ENCODE results near the gene SMYD5.
A peak's percentile ranks its signal among the peaks of the same experiment; 100 is the strongest.

SMYD5 gene

DNA sequence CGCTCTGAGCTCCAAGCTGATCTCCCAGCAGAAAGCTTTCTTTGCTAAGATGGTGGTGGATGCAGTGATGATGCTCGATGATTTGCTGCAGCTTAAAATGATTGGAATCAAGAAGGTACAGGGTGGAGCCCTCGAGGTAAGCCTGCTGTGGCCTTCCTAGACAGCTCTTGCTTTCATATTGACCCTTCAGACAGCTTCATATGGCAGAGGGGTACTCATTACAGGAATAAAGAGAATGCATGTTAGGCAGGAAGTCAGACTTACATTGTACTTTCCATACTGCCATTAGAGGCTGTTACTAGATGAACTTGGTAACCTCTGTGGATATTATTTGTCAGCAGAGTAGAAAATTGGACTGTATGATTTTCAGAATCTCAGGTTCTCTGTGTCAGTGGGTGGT is 30.5 kb downstream of the SMYD5 start:
- peak; percentile 73 for ATAC-seq

DNA sequence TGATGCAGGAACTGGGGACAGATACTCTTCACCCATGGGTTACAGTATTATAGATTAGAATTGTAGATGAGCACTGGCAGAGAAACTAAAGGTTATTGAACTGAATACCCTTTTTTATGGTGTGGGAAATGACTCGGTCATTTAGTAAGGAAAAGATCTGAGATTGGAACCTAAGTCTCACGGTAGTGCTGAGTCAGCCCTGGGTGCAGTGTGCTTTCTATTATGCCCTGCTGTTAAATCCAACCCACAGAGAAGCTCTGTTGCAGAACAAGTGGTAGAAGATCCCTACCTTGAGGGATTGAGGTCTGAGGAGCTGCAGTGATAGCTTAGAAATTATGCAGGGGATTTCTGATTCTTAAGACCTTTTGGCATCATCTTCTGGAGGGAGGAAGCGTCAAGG is 32.8 kb downstream of the SMYD5 start:
- peak overlapping the region in 1 of 2 donors; percentile 66 for H3K27ac Mint-ChIP-seq

More for the DNA sequence above, 30.5 kb downstream of the SMYD5 start:
- Mint-ChIP-seq H3K4me3 (no peak overlapping the region), H3K27ac (peak overlapping the region in 1 of 2 donors; percentile 21), H3K4me1 (peaks cover 17% of the 10 kb centered on the region), H3K9me3 (no peaks in the 10 kb centered on the region), H3K27me3 (no peaks in the 10 kb centered on the region)
- no peak for DNase-seq

GRCh38 chr2:73249636-73250035 is 35.6 kb downstream of the SMYD5 start:
- ATAC-seq (no peak), DNase-seq (no peak)
- H3K27me3 Mint-ChIP-seq, result no peaks in the 10 kb centered on the region
- H3K4me3 Mint-ChIP-seq, result no peak overlapping the region
- peak overlapping the region; percentile 74 to 85 for H3K27ac Mint-ChIP-seq
- H3K4me1 Mint-ChIP-seq, result no peaks in the 10 kb centered on the region
- no peaks in the 10 kb centered on the region for H3K9me3 Mint-ChIP-seq

More for the DNA sequence above, 32.8 kb downstream of the SMYD5 start:
- no peak overlapping the region for H3K4me3 Mint-ChIP-seq
- DNase-seq (no peak), ATAC-seq (no peak)
- no peaks in the 10 kb centered on the region for H3K27me3 Mint-ChIP-seq
- H3K9me3 Mint-ChIP-seq, result no peaks in the 10 kb centered on the region
- peaks cover 10% of the 10 kb centered on the region for H3K4me1 Mint-ChIP-seq

DNA sequence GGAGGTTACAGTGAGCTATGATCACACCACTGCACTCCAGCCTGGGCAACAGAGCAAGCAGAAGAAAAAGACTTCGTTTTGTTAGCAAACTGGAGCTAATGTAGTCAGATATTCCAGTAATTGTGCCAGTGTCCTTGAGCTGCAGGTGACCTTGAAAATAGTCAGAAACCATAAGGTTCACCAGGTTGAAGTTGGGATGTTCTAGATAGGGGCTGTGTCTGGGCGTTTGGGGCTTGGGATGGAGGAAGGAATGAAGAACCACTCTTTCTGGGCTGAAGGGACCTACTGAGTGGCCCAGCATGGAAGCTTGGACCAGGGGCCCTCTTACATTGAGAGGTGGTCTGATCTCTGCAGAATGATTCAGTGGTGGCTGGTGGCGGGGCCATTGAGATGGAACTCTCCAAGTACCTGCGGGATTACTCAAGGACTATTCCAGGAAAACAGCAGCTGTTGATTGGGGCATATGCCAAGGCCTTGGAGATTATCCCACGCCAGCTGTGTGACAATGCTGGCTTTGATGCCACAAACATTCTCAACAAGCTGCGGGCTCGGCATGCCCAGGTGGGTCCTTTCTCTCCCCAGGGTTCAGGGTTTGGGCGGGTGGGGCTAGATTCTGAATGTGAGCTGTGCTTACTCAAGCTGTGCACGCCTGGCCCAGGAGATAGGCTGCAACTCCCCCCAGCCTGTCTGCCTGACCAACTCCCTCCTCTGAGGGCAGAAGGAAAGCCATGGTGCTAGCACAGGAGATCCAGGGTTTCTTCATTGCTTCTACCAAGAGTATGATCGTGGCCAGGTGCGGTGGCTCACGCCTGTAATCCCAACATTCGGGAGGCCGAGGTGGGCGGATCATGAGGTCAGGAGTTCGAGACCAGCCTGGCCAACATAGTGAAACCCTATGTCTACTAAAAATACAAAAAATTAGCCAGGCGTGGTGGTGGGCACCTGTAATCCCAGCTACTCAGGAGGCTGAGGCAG is 37.1 kb downstream of the SMYD5 start:
- no peaks in the 10 kb centered on the region for H3K9me3 Mint-ChIP-seq
- no peak for ATAC-seq

DNA sequence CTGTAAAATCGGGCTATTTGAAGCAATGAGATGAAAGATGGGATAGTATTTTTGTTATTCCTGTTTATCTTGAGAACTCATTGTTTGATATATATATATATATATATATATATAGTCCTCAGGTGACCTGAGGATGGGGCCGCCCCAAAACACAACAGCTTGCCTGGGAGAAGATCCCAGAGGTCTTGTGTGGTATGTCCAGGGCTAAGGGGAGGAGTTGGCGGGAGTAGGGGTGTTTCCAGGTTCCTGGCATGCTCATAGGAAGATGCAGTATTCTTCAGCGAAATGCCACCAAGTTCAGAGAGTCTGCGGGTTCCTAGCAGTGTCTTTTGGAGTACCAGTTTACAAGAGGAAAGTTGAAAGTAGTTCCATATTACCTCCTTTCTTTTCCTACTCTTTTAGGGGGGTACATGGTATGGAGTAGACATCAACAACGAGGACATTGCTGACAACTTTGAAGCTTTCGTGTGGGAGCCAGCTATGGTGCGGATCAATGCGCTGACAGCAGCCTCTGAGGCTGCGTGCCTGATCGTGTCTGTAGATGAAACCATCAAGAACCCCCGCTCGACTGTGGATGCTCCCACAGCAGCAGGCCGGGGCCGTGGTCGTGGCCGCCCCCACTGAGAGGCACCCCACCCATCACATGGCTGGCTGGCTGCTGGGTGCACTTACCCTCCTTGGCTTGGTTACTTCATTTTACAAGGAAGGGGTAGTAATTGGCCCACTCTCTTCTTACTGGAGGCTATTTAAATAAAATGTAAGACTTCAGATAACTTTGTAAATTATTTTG is 38.4 kb downstream of the SMYD5 start:
- Mint-ChIP-seq H3K27ac (peak overlapping the region in 1 of 2 donors; percentile 30), H3K9me3 (no peaks in the 10 kb centered on the region), H3K27me3 (no peaks in the 10 kb centered on the region), H3K4me3 (no peak overlapping the region), H3K4me1 (peaks cover 6% of the 10 kb centered on the region)
- ATAC-seq (no peak), DNase-seq (no peak)

More for the DNA sequence above, 37.1 kb downstream of the SMYD5 start:
- no peaks in the 10 kb centered on the region for H3K4me1 Mint-ChIP-seq
- no peak for DNase-seq
- no peak overlapping the region for H3K4me3 Mint-ChIP-seq
- H3K27me3 Mint-ChIP-seq, result no peaks in the 10 kb centered on the region
- peak overlapping the region in 1 of 2 donors; percentile 9 for H3K27ac Mint-ChIP-seq

- H3K27me3 Mint-ChIP-seq, result no peaks in the 10 kb centered on the region
- H3K4me1 Mint-ChIP-seq, result peaks cover 6% of the 10 kb centered on the region
- ATAC-seq, result no peak
- DNase-seq, result no peak
- H3K9me3 Mint-ChIP-seq, result no peaks in the 10 kb centered on the region
- H3K27ac Mint-ChIP-seq, result peak overlapping the region in 1 of 2 donors; percentile 81
- no peak overlapping the region for H3K4me3 Mint-ChIP-seq
These were observed 39.4 kb downstream of the SMYD5 start for GRCh38 chr2:73253400-73253799.

- Mint-ChIP-seq H3K4me1 (peaks cover 6% of the 10 kb centered on the region), H3K27ac (peak overlapping the region; percentile 3 to 40), H3K4me3 (no peak overlapping the region), H3K27me3 (no peaks in the 10 kb centered on the region), H3K9me3 (no peaks in the 10 kb centered on the region)
- DNase-seq (no peak), ATAC-seq (no peak)
These were observed 39.9 kb downstream of the SMYD5 start for GRCh38 chr2:73253901-73254300.

- Mint-ChIP-seq H3K27me3 (no peaks in the 10 kb centered on the region), H3K4me3 (no peak overlapping the region), H3K9me3 (no peaks in the 10 kb centered on the region), H3K4me1 (peaks cover 6% of the 10 kb centered on the region), H3K27ac (peak overlapping the region in 1 of 2 donors; percentile 83)
- DNase-seq (no peak), ATAC-seq (no peak)
These were observed 40.4 kb downstream of the SMYD5 start for GRCh38 chr2:73254343-73255006.

- H3K4me3 Mint-ChIP-seq, result no peak overlapping the region
- H3K27ac Mint-ChIP-seq, result peak overlapping the region in 1 of 2 donors; percentile 83
- DNase-seq (no peak), ATAC-seq (peak; percentile 17)
- H3K27me3 Mint-ChIP-seq, result no peaks in the 10 kb centered on the region
- peaks cover 6% of the 10 kb centered on the region for H3K4me1 Mint-ChIP-seq
- H3K9me3 Mint-ChIP-seq, result no peaks in the 10 kb centered on the region
These were observed 41.1 kb downstream of the SMYD5 start for GRCh38 chr2:73255007-73255644.

GRCh38 chr2:73255907-73256617 is 42.0 kb downstream of the SMYD5 start:
- Mint-ChIP-seq H3K4me3 (no peak overlapping the region), H3K27ac (peak overlapping the region in 1 of 2 donors; percentile 28), H3K9me3 (no peaks in the 10 kb centered on the region), H3K4me1 (peaks cover 6% of the 10 kb centered on the region), H3K27me3 (no peaks in the 10 kb centered on the region)
- DNase-seq (no peak), ATAC-seq (no peak)

DNA sequence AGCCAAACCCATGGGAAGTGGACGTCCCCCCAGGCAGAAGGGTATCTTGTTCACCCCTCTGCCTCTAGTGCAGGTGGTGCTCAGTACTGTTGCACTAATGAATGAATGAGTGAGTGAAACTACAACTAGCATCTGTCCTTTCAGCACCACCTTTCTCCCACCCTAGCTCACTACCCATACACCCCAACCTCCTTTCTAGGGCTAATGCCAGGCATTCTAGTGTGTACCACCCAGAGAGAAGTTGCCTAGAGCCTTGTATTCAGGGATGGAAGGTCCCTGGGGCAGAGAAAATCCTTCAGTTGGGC is 42.5 kb downstream of the SMYD5 start:
- Mint-ChIP-seq H3K4me1 (peaks cover 6% of the 10 kb centered on the region), H3K27me3 (no peaks in the 10 kb centered on the region), H3K27ac (peak overlapping the region in 1 of 2 donors; percentile 35), H3K4me3 (no peak overlapping the region), H3K9me3 (no peaks in the 10 kb centered on the region)
- no peak for DNase-seq
- peak; percentile 18 for ATAC-seq

DNA sequence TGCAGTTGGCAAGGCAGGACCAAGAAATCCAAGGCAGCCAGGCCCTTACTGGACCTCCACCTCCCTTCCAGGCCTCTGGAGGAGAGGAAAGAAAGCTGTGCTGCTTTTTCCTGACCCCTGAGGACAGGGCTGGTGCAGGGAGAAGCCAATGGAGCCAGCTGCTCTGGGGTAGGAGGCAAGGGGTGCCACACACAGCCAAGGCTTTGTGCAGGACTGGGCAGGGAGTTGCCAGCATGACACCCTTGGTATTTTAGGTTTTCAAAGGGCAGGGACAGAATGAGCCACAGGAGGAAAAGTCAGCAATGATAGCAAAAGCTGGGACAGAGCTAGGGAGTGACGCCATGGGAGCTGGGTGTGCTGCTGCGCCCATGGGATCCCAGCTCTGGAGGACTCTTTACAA is 43.0 kb downstream of the SMYD5 start:
- ATAC-seq (no peak), DNase-seq (no peak)
- Mint-ChIP-seq H3K4me3 (no peak overlapping the region), H3K27me3 (no peaks in the 10 kb centered on the region), H3K4me1 (peaks cover 6% of the 10 kb centered on the region), H3K9me3 (no peaks in the 10 kb centered on the region), H3K27ac (no peak overlapping the region)

GRCh38 chr2:73257425-73258125 is 43.5 kb downstream of the SMYD5 start:
- no peak for ATAC-seq
- no peaks in the 10 kb centered on the region for H3K27me3 Mint-ChIP-seq
- DNase-seq, result no peak
- no peak overlapping the region for H3K4me3 Mint-ChIP-seq
- peak overlapping the region in 1 of 2 donors; percentile 37 for H3K27ac Mint-ChIP-seq
- no peaks in the 10 kb centered on the region for H3K9me3 Mint-ChIP-seq
- peaks cover 6% of the 10 kb centered on the region for H3K4me1 Mint-ChIP-seq

- DNase-seq (no peak), ATAC-seq (no peak)
- H3K4me3 Mint-ChIP-seq, result no peak overlapping the region
- H3K4me1 Mint-ChIP-seq, result peaks cover 6% of the 10 kb centered on the region
- H3K27ac Mint-ChIP-seq, result no peak overlapping the region
- H3K9me3 Mint-ChIP-seq, result no peaks in the 10 kb centered on the region
- H3K27me3 Mint-ChIP-seq, result no peaks in the 10 kb centered on the region
These were observed 44.3 kb downstream of the SMYD5 start for GRCh38 chr2:73258186-73258912.

All from stimulated activated naive CD8-positive, alpha-beta T cell treated with anti-CD3 and anti-CD28 coated beads, Interleukin-15, amount 100 ng/mL, for 72 hours (primary cell).